GM19452 (cell line): Measurements from ENCODE around the gene TNFRSF8.

Experiments
- ATAC-seq: cut with Tn5 transposase; IDR thresholded peaks from one replicate; pipeline ENCODE4 v1.9.1; 2021; ENCODE audit not compliant: unreplicated experiment

The TNFRSF8 gene

DNA sequence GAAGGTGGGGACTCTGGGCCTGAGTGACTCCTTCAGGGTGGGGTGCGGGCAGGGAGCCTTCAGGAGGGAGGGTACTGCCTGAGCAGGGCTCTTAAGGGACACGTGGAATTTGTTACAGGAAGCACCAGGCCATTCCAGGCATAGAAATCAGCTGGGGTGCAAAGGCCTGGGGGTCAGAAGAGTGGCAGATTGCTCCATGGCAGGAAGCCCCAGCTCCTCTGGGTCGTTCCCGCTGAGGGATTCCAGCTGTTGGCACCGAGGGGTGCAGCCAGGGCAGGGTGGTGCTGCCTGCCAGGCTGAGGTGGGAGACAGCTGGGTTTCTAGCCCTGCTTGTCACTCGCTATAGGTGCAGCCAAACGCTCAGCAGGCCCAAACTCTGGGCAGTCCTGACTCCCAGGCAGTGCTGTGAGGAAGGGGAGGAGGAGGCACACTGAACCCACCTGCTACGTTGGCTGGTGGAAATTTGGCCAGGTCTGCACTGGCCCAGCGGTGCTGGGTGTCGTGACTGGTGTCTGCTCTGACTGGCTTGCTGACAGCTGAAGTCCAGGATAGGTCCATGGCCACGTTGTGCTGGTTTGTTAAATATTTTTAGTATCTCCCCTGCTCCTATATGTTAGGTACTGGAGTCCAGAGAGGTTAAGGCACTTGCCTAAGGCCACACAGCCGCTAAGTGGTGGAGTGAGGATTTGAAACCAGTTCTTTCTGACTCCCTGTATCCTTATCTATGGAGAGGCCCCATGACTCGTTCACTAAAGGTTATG, 123.0 kb downstream of the TNFRSF8 start:
- ATAC-seq: no peak

DNA sequence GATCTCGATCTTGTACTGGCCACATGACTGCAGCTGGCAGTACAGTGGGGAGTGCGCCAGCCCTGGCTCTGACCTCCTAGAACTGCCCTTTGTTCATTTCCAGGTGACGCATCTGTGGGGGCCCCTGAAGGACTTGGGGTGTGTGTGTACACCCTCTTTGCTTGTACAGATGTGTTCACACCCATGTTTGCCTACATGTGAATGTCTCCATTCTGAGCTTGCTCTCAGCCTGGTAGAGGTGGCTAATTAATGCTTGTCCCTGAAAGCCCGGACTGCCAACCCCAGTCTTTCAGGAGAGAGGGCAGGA, 123.5 kb downstream of the TNFRSF8 start:
- no peak for ATAC-seq

DNA sequence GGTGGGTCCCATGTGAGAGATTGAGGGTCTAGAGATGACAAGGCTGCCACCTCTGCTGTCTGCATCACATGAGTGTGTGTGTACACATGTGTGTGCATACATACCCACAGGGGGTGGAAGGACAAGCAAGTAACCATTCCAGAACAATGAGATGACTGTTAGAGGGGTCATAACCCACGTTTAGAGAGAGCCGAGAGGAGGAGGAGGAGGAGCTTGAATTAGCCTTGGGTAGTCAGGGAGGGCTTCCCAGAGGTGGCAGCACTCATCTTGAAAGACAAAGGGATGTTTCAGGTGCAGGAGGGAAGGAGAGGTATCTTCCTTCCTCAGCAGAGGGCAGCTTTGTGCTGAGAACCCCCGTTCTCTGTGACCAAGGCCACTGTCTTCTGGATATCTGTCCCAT, 125.0 kb downstream of the TNFRSF8 start:
- ATAC-seq: no peak

DNA sequence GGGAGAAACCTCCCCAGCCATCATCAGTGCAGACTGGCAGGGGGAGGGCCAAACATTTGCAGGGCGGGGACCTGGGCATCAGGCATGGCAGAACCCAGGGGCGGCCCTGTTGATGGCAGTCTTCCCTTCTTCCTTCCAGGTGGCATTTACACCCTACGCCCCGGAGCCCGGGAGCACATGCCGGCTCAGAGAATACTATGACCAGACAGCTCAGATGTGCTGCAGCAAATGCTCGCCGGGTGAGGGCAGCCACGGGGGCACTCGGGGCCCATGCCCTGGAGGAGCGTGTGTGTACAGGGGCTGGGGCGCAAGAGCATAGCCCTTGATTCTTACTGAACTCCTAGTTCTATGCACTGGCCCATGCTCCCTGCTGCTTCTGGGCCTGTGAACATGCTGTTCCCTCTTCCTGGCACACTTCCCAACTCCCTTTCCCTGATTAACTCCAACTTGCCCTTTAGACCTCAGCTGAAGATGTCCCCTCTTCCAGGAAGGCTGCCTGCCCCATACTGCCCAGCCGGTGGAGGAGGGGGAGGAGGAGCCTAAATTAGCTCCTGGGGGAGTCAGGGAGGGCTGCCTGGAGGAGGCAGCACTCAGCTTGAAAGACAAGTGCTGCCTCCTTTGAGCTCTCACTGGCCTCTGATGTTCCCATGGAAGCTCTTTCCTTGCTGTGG, 125.7 kb downstream of the TNFRSF8 start:
- ATAC-seq: no peak

DNA sequence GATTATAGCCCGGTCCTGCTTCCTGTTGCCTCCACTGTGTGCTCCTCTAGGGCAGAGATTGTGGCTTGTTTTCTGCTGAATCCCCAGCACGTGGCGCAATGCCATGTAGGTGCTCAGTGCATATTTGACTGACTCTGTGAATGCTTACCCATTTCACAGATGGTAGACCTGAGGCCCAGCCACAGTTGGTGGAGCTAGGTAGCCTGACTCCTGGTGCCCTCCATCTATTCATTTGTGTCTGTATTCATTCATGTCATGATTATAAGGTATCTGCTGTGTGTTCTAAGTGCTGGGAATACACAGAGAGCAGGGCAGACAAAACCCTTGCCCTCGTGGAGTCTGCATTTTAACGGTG, 126.2 kb downstream of the TNFRSF8 start:
- no peak for ATAC-seq

DNA sequence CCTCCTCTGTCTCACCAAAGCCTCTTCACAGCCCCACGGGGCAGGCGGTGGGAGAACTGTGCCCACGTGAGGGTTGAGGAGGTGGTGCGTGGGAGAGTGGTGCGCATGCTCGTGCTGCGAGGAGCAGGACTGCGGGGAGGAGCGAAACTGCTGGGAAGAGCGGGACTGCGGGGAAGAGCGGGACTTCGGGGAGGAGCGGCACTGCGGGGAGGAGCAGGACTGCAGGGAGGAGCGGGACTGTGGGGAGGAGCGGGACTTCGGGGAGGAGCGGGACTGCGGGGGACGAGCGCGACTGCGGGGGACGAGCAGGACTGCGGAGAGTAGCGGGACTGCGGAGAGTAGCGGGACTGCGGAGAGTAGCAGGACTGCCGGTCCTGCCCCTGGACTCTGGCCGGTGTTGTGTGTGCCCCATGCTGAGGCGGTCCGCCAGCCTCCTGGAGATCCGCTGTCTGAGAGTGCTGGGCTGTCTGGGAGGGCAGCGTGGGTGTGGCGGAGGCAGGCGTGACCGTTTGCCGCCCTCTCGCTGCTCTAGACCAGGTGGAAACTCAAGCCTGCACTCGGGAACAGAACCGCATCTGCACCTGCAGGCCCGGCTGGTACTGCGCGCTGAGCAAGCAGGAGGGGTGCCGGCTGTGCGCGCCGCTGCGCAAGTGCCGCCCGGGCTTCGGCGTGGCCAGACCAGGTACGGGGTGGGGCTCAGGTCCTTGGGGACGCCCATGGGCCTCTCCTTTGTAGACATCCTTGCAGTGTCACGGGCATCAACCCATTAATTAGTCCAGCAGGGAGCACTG, 128.3 kb downstream of the TNFRSF8 start:
- ATAC-seq: no peak
